Measurements from ENCODE around the gene FAM117A. TPM values are rescaled to one million over a fixed set of nuclear protein-coding genes. Genes with fewer than 3 reads are reported as not detected.

Gene FAM117A
- total RNA-seq, 2 experiments from 2014 or later: 23.2 to 26.5 TPM

GRCh38 chr17:49779739-49780231, 15.9 kb upstream of the FAM117A start:
- no peaks in the 10 kb centered on the region for H3K36me3 Mint-ChIP-seq (ENCODE audit: low read depth)
- no peaks in the 10 kb centered on the region for H3K4me1 Mint-ChIP-seq (ENCODE audit: low read depth)
- ATAC-seq (ENCODE audit: poor library complexity): peak; percentile 44
- no peaks in the 10 kb centered on the region for H3K9me3 Mint-ChIP-seq
- no peaks in the 10 kb centered on the region for H3K27me3 Mint-ChIP-seq
- intact Hi-C loops (cut with DNase I, micrococcal nuclease): loop anchor here in 1 of 2 experiments (2.0 to 10.0 kb wide), 3 partner anchors 71 to 285 kb away; partner anchors contain the start of gene NGFR
- Histone ChIP-seq H3K27ac (ENCODE audit: low read depth in 1 of 2, low read length in 2 of 2) (no peak overlapping the region), H3K4me3 (ENCODE audit: low read length) (no peak overlapping the region), H3K27me3 (ENCODE audit: control insufficient read depth in 1 of 2, insufficient read depth in 2 of 2, low read length in 2 of 2) (no peaks in the 10 kb centered on the region), H3K36me3 (ENCODE audit: insufficient read depth, low read length) (no peaks in the 10 kb centered on the region), H3K4me1 (ENCODE audit: insufficient read depth, low read length) (peaks cover 3% of the 10 kb centered on the region), H3K9me3 (ENCODE audit: control insufficient read depth in 1 of 2, insufficient read depth in 1 of 2, low read length in 2 of 2) (no peaks in the 10 kb centered on the region)
- ChIA-PET CTCF (interaction anchor here (0.7 to 1.1 kb wide), 2 partner anchors 21 to 72 kb away, joined by 3 read pairs; partner anchors contain the start of gene SLC35B1), POLR2A (interaction anchor here (1.0 to 1.6 kb wide), 4 partner anchors 8 to 71 kb away, joined by 3 to 8 read pairs (median 4); partner anchors contain the start of genes FAM117A and KAT7)
- H3K27ac Mint-ChIP-seq: no peak overlapping the region
- no peak overlapping the region for H3K4me3 Mint-ChIP-seq
- peak in 7 of 14 experiments; percentile 16 to 68 (median 55) for DNase-seq
- peak; percentile 66 for TF ChIP-seq CTCF (IDR thresholded peaks at IDR 0.05)

- no peak for TF ChIP-seq CTCF (IDR thresholded peaks at IDR 0.05)
- no peaks in the 10 kb centered on the region for H3K27me3 Mint-ChIP-seq
- Histone ChIP-seq H3K27me3 (ENCODE audit: control insufficient read depth in 1 of 2, insufficient read depth in 2 of 2, low read length in 2 of 2) (no peaks in the 10 kb centered on the region), H3K4me3 (ENCODE audit: low read length) (no peak overlapping the region), H3K4me1 (ENCODE audit: insufficient read depth, low read length) (peaks cover 3% of the 10 kb centered on the region), H3K27ac (ENCODE audit: low read depth in 1 of 2, low read length in 2 of 2) (no peak overlapping the region), H3K9me3 (ENCODE audit: control insufficient read depth in 1 of 2, insufficient read depth in 1 of 2, low read length in 2 of 2) (no peaks in the 10 kb centered on the region), H3K36me3 (ENCODE audit: insufficient read depth, low read length) (no peaks in the 10 kb centered on the region)
- no peak for ATAC-seq (ENCODE audit: poor library complexity)
- H3K4me3 Mint-ChIP-seq: no peak overlapping the region
- CTCF ChIA-PET: interaction anchor here (0.7 to 1.1 kb wide), 2 partner anchors 21 to 71 kb away, joined by 3 read pairs; partner anchors contain the start of gene SLC35B1
- DNase-seq: no peak
- H3K27ac Mint-ChIP-seq: no peak overlapping the region
- intact Hi-C loops (cut with DNase I, micrococcal nuclease): loop anchor here in 1 of 2 experiments (2.0 kb wide), 2 partner anchors 70 to 212 kb away; no protein-coding TSS in a partner anchor
- no peaks in the 10 kb centered on the region for H3K9me3 Mint-ChIP-seq
- POLR2A ChIA-PET: interaction anchor here (1.0 to 1.6 kb wide), 4 partner anchors 9 to 71 kb away, joined by 3 to 8 read pairs (median 4); partner anchors contain the start of genes FAM117A and KAT7
- H3K36me3 Mint-ChIP-seq (ENCODE audit: low read depth): no peaks in the 10 kb centered on the region
- no peaks in the 10 kb centered on the region for H3K4me1 Mint-ChIP-seq (ENCODE audit: low read depth)
These were observed 15.3 kb upstream of the FAM117A start for GRCh38 chr17:49779156-49779738.

- Mint-ChIP-seq H3K4me3 (no peak overlapping the region), H3K27me3 (no peaks in the 10 kb centered on the region), H3K27ac (no peak overlapping the region), H3K4me1 (ENCODE audit: low read depth) (no peaks in the 10 kb centered on the region), H3K36me3 (ENCODE audit: low read depth) (no peaks in the 10 kb centered on the region), H3K9me3 (no peaks in the 10 kb centered on the region)
- Histone ChIP-seq H3K9me3 (ENCODE audit: control insufficient read depth in 1 of 2, insufficient read depth in 1 of 2, low read length in 2 of 2) (no peaks in the 10 kb centered on the region), H3K27me3 (ENCODE audit: control insufficient read depth in 1 of 2, insufficient read depth in 2 of 2, low read length in 2 of 2) (no peaks in the 10 kb centered on the region), H3K4me3 (ENCODE audit: low read length) (no peak overlapping the region), H3K36me3 (ENCODE audit: insufficient read depth, low read length) (no peaks in the 10 kb centered on the region), H3K27ac (ENCODE audit: low read depth in 1 of 2, low read length in 2 of 2) (no peak overlapping the region), H3K4me1 (ENCODE audit: insufficient read depth, low read length) (peaks cover 3% of the 10 kb centered on the region)
- CTCF ChIA-PET: interaction anchor here (1.1 to 1.5 kb wide), 2 partner anchors 62 to 208 kb away, joined by 4 to 7 read pairs; no protein-coding TSS in a partner anchor
- TF ChIP-seq CTCF (IDR thresholded peaks at IDR 0.05): no peak
- intact Hi-C loops (cut with DNase I, micrococcal nuclease): no loop called here
- ATAC-seq (ENCODE audit: poor library complexity): no peak
- no peak for DNase-seq
- POLR2A ChIA-PET: interaction anchor here (0.9 to 2.4 kb wide), 3 partner anchors 9 to 69 kb away, joined by 3 to 14 read pairs (median 4); partner anchors contain the start of genes KAT7 and SLC35B1
These were observed 13.6 kb upstream of the FAM117A start for GRCh38 chr17:49777563-49777962.

All from CD4-positive, alpha-beta T cell (primary cell).